ENCODE data around the gene LAMC1. TPM values are rescaled to one million over a fixed set of nuclear protein-coding genes. Genes with fewer than 3 reads are reported as not detected.

The LAMC1 gene
- polyA plus RNA-seq, 1 donor (not counting 4 experiments of a cell fraction or from before 2014, with no cell fraction given): 66.6 TPM

GRCh38 chr1:183074215-183074614 lies 51.0 kb downstream of the LAMC1 start:
- H2AFZ ChIP-seq (ENCODE audit: control insufficient read depth, low read length): no peak overlapping the region
- H3K79me2 ChIP-seq (ENCODE audit: control insufficient read depth, insufficient read depth, low read length): peaks cover 57% of the 10 kb centered on the region
- dilution Hi-C loops (cut with MboI; ENCODE audit: extremely low pct_ligation_motif_present, low sequenced_read_pairs): no loop called here
- H3K4me1 ChIP-seq (ENCODE audit: control insufficient read depth, extremely low read depth, insufficient read depth, low read length): peaks cover 21% of the 10 kb centered on the region
- no peak for TF ChIP-seq EZH2 (IDR thresholded peaks at IDR 0.05; ENCODE audit: low read length)
- no peak for TF ChIP-seq CTCF (optimal IDR thresholded peaks at IDR 0.05 in 1 of 3, IDR thresholded peaks at IDR 0.05 in 1 of 3, conservative IDR thresholded peaks at IDR 0.05 in 1 of 3; ENCODE audit: extremely low read depth in 1 of 3, insufficient read depth in 2 of 3, low read length in 3 of 3)
- peaks cover 4% of the 10 kb centered on the region for H4K20me1 ChIP-seq (ENCODE audit: control insufficient read depth, extremely low read depth, insufficient read depth, low read length)
- H3K4me2 ChIP-seq (ENCODE audit: control insufficient read depth, extremely low read depth, insufficient read depth, low read depth, low read length): no peak overlapping the region
- no peak overlapping the region for H3K27ac ChIP-seq (ENCODE audit: control insufficient read depth, insufficient read depth, low read length)
- H3K9me1 ChIP-seq (ENCODE audit: control insufficient read depth, extremely low read depth, insufficient read depth, low read length): no peaks in the 10 kb centered on the region
- FAIRE-seq: no peak
- no peaks in the 10 kb centered on the region for H3K27me3 ChIP-seq (ENCODE audit: control insufficient read depth, extremely low read depth, insufficient read depth, low read length)
- DNase-seq (ENCODE audit: low read depth, low spot score): no peak
- H3K4me3 ChIP-seq (ENCODE audit: control insufficient read depth in 2 of 3, extremely low read depth in 1 of 3, insufficient read depth in 2 of 3, low read depth in 1 of 3, low read length in 3 of 3): no peak overlapping the region
- no peaks in the 10 kb centered on the region for H3K9me3 ChIP-seq (ENCODE audit: control insufficient read depth, low read depth, low read length)
- no peak overlapping the region for H3K9ac ChIP-seq (ENCODE audit: control insufficient read depth, extremely low read depth, insufficient read depth, low read length)
- H3K36me3 ChIP-seq (ENCODE audit: control insufficient read depth in 2 of 2, extremely low read depth in 1 of 2, insufficient read depth in 2 of 2, low read length in 2 of 2): peaks cover 0 to 2% of the 10 kb centered on the region in 2 experiments

GRCh38 chr1:183075861-183076260 lies 52.6 kb downstream of the LAMC1 start:
- H2AFZ ChIP-seq (ENCODE audit: control insufficient read depth, low read length): no peak overlapping the region
- peaks cover 3% of the 10 kb centered on the region for H3K9me1 ChIP-seq (ENCODE audit: control insufficient read depth, extremely low read depth, insufficient read depth, low read length)
- FAIRE-seq (no peak), DNase-seq (ENCODE audit: low read depth, low spot score) (no peak)
- peaks cover 57% of the 10 kb centered on the region for H3K79me2 ChIP-seq (ENCODE audit: control insufficient read depth, insufficient read depth, low read length)
- H3K27ac ChIP-seq (ENCODE audit: control insufficient read depth, insufficient read depth, low read length): no peak overlapping the region
- no peaks in the 10 kb centered on the region for H3K27me3 ChIP-seq (ENCODE audit: control insufficient read depth, extremely low read depth, insufficient read depth, low read length)
- H3K4me1 ChIP-seq (ENCODE audit: control insufficient read depth, extremely low read depth, insufficient read depth, low read length): peaks cover 22% of the 10 kb centered on the region
- no peak overlapping the region for H3K9ac ChIP-seq (ENCODE audit: control insufficient read depth, extremely low read depth, insufficient read depth, low read length)
- no peaks in the 10 kb centered on the region for H3K9me3 ChIP-seq (ENCODE audit: control insufficient read depth, low read depth, low read length)
- H4K20me1 ChIP-seq (ENCODE audit: control insufficient read depth, extremely low read depth, insufficient read depth, low read length): peaks cover 5% of the 10 kb centered on the region
- H3K4me3 ChIP-seq (ENCODE audit: control insufficient read depth in 2 of 3, extremely low read depth in 1 of 3, insufficient read depth in 2 of 3, low read depth in 1 of 3, low read length in 3 of 3): no peak overlapping the region
- H3K4me2 ChIP-seq (ENCODE audit: control insufficient read depth, extremely low read depth, insufficient read depth, low read depth, low read length): no peak overlapping the region
- dilution Hi-C loops (cut with MboI; ENCODE audit: extremely low pct_ligation_motif_present, low sequenced_read_pairs): no loop called here
- TF ChIP-seq EZH2 (IDR thresholded peaks at IDR 0.05; ENCODE audit: low read length) (no peak), CTCF (optimal IDR thresholded peaks at IDR 0.05 in 1 of 3, IDR thresholded peaks at IDR 0.05 in 1 of 3, conservative IDR thresholded peaks at IDR 0.05 in 1 of 3; ENCODE audit: extremely low read depth in 1 of 3, insufficient read depth in 2 of 3, low read length in 3 of 3) (no peak)
- H3K36me3 ChIP-seq (ENCODE audit: control insufficient read depth in 2 of 2, extremely low read depth in 1 of 2, insufficient read depth in 2 of 2, low read length in 2 of 2): peaks cover 0 to 2% of the 10 kb centered on the region in 2 experiments

Data from keratinocyte (primary cell).